Panc1 (cell line): ENCODE data around the gene ZC2HC1B. TPM values are rescaled to one million over a fixed set of nuclear protein-coding genes. Genes with fewer than 3 reads are reported as not detected.

Source experiments
- ATAC-seq: fragments of 200-7000 bp; cut with Tn5 transposase; 2 replicates; pipeline ENCODE4 v1.9.1; 2020; ENCODE audit warnings: mild to moderate bottlenecking, moderate library complexity
- BruUV-seq: library from RNA; stranded (reverse); fragments of 400-500 nt; replicated peaks from 2 replicates; lab custom pipeline; 2021; lab: Mats Ljungman, UMichigan
- CTCF ChIA-PET: fragments of 300-600 bp; sonication (Branson Sonifier 250); formaldehyde crosslinking; loops from one replicate; lab custom pipeline; 2022; ENCODE audit warnings: antibody characterized with exemption; lab: Charles Lee
- POLR2A ChIA-PET: fragments of 300-600 bp; sonication (Branson Sonifier 250); formaldehyde crosslinking; loops from one replicate; lab custom pipeline; 2022; ENCODE audit warnings: antibody characterized with exemption; lab: Charles Lee
- DNase-seq: peaks from one replicate; pipeline ENCODE4 v3.0.0-alpha.2; 2010; ENCODE audit warnings: low read depth, low spot score
- H3K27ac ChIP-seq: 2 replicates; pipeline ENCODE4 v1.5.1; 2011; ENCODE audit warnings: mild to moderate bottlenecking, low read length, inconsistent platforms
- H3K27me3 ChIP-seq: fragments of 200-500 bp; sonication (Bioruptor generic); 2 replicates; pipeline ENCODE4 v1.6.0; 2014; ENCODE audit warnings: low read length, inconsistent platforms; ENCODE audit not compliant: control insufficient read depth, insufficient read depth
- H3K36me3 ChIP-seq: fragments of 200-500 bp; sonication (Bioruptor generic); 2 replicates; pipeline ENCODE4 v1.5.1; 2014; ENCODE audit warnings: inconsistent platforms, mild to moderate bottlenecking, low read length, moderate library complexity; ENCODE audit not compliant: control insufficient read depth, insufficient read depth
- H3K4me1 ChIP-seq: 2 replicates; pipeline ENCODE4 v1.5.1; 2011; ENCODE audit warnings: inconsistent platforms, mild to moderate bottlenecking, low read length, moderate library complexity; ENCODE audit not compliant: control insufficient read depth, insufficient read depth
- H3K4me3 ChIP-seq, 2 experiments: 2 replicates each; pipeline ENCODE4 v1.5.1; 2011 to 2012; ENCODE audit warnings: low read depth in 2 of 2, low read length in 2 of 2, mild to moderate bottlenecking in 2 of 2, inconsistent platforms in 1 of 2, moderate library complexity in 1 of 2
- H3K9me3 ChIP-seq: fragments of 200-500 bp; sonication (Bioruptor generic); 2 replicates; pipeline ENCODE4 v1.5.1; 2014; ENCODE audit warnings: low read depth, mild to moderate bottlenecking, inconsistent platforms, low read length, moderate library complexity; ENCODE audit not compliant: control insufficient read depth, insufficient read depth
- POLR2AphosphoS5 ChIP-seq: IDR thresholded peaks from 2 replicates; pipeline ENCODE4 v1.6.1; 2012; ENCODE audit warnings: mild to moderate bottlenecking, low read depth, low read length, moderate library complexity
- SIN3A ChIP-seq: IDR thresholded peaks from 2 replicates; pipeline ENCODE4 v1.6.1; 2012; ENCODE audit warnings: low read depth, mild to moderate bottlenecking, low read length, moderate library complexity, borderline replicate concordance; ENCODE audit not compliant: insufficient read depth
- TCF7L2 ChIP-seq: IDR thresholded peaks from 2 replicates; pipeline ENCODE4 v1.6.1; 2011; ENCODE audit warnings: mild to moderate bottlenecking, low read depth, low read length, inconsistent platforms
- in situ Hi-C: cut with HindIII; loops from 2 replicates; pipeline ENCODE4 v1.10.0; 2016; ENCODE audit warnings: low sequenced_read_pairs, low pct_unique_long_range_greater_than_20kb
- intact Hi-C: fragments of 100-400 bp; cut with micrococcal nuclease; formaldehyde crosslinking; loops from one replicate; pipeline ENCODE4 v1.10.0; 2022; ENCODE audit not compliant: unreplicated experiment
- total RNA-seq: library from RNA; stranded (reverse); gene quantifications from one replicate; pipeline ENCODE4 v1.2.1, GENCODE V29; 2021; ENCODE audit not compliant: unreplicated experiment
- TF ChIP-seq, protein P1 (sequence below): fragments of 450-650 bp; IDR thresholded peaks from 2 replicates; pipeline ENCODE4 v1.5.1; 2017; ENCODE audit warnings: mild to moderate bottlenecking
- TF ChIP-seq, protein P2 (sequence below), 2 experiments: IDR thresholded peaks; 2 replicates each; pipeline ENCODE4 v1.6.1; 2011 to 2012; ENCODE audit warnings: low read depth in 2 of 2, control low read depth in 1 of 2, low read length in 1 of 2, mild to moderate bottlenecking in 1 of 2, moderate library complexity in 1 of 2; ENCODE audit not compliant: insufficient read depth in 1 of 2

Gene ZC2HC1B
- total RNA-seq, 1 experiment from 2014 or later, result not detected

DNA sequence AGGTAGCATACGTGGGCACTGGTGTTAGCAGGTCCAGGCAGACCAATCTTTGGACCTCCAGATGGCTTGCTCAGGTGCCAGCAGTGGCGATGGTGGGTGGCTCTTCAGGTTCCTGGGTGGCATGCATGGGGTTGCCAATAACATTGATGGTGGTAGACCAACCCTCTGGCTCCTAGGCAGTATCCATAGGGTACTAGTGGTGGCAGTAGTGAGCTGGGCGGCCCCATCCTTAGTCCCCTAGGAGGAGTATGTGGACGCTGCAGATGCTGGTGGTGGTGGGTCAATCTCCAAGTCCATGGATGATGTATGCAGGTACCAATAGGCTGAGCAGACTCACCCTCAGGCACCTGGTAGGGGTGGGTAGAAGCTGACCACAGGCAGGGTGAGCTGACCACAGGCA lies 70.6 kb downstream of the ZC2HC1B start:
- in situ Hi-C loops, result no loop called here
- no peak overlapping the region for H3K27ac ChIP-seq
- intact Hi-C loops, result no loop called here
- H3K27me3 ChIP-seq, result 0 out of 2 replicates have a peak, but pooled peaks cover 3% of the 10 kb centered on the region
- no peak for ATAC-seq
- CTCF ChIA-PET, result no interaction called here
- TF ChIP-seq POLR2AphosphoS5 (no peak), SIN3A (no peak), TCF7L2 (no peak)
- TF ChIP-seq, protein P1, sequence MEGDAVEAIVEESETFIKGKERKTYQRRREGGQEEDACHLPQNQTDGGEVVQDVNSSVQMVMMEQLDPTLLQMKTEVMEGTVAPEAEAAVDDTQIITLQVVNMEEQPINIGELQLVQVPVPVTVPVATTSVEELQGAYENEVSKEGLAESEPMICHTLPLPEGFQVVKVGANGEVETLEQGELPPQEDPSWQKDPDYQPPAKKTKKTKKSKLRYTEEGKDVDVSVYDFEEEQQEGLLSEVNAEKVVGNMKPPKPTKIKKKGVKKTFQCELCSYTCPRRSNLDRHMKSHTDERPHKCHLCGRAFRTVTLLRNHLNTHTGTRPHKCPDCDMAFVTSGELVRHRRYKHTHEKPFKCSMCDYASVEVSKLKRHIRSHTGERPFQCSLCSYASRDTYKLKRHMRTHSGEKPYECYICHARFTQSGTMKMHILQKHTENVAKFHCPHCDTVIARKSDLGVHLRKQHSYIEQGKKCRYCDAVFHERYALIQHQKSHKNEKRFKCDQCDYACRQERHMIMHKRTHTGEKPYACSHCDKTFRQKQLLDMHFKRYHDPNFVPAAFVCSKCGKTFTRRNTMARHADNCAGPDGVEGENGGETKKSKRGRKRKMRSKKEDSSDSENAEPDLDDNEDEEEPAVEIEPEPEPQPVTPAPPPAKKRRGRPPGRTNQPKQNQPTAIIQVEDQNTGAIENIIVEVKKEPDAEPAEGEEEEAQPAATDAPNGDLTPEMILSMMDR, result no peak
- TF ChIP-seq, protein P2, sequence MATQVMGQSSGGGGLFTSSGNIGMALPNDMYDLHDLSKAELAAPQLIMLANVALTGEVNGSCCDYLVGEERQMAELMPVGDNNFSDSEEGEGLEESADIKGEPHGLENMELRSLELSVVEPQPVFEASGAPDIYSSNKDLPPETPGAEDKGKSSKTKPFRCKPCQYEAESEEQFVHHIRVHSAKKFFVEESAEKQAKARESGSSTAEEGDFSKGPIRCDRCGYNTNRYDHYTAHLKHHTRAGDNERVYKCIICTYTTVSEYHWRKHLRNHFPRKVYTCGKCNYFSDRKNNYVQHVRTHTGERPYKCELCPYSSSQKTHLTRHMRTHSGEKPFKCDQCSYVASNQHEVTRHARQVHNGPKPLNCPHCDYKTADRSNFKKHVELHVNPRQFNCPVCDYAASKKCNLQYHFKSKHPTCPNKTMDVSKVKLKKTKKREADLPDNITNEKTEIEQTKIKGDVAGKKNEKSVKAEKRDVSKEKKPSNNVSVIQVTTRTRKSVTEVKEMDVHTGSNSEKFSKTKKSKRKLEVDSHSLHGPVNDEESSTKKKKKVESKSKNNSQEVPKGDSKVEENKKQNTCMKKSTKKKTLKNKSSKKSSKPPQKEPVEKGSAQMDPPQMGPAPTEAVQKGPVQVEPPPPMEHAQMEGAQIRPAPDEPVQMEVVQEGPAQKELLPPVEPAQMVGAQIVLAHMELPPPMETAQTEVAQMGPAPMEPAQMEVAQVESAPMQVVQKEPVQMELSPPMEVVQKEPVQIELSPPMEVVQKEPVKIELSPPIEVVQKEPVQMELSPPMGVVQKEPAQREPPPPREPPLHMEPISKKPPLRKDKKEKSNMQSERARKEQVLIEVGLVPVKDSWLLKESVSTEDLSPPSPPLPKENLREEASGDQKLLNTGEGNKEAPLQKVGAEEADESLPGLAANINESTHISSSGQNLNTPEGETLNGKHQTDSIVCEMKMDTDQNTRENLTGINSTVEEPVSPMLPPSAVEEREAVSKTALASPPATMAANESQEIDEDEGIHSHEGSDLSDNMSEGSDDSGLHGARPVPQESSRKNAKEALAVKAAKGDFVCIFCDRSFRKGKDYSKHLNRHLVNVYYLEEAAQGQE (IDR thresholded peaks at IDR 0.05; ENCODE audit: insufficient read depth in 1 of 2, low read depth in 2 of 2, low read length in 1 of 2), result no peak
- H3K4me3 ChIP-seq, result no peak overlapping the region
- no peak for DNase-seq
- POLR2A ChIA-PET, result no interaction called here
- no TSS peak for BruUV-seq
- no peaks in the 10 kb centered on the region for H3K36me3 ChIP-seq
- no peaks in the 10 kb centered on the region for H3K4me1 ChIP-seq
- H3K9me3 ChIP-seq, result no peaks in the 10 kb centered on the region

DNA sequence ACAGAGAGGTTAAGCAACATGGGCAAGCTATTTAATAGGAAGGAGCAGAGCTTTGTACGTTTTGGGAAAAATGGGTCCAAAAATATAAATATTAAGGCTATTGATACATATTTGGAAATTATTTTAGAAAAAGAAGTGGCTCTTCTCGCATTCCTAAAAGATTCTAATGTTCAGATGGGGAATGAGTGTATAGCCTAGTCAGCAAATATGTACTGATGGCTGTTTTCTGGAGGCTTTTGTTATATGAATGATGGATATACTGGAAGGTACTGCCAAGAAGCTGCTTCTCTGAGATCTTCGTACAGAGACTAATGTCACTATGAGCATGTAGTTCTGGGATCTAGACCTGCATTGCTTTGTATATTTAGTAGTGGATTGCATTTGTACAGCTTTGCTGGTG lies 72.1 kb downstream of the ZC2HC1B start:
- POLR2A ChIA-PET, result no interaction called here
- Histone ChIP-seq H3K9me3 (no peaks in the 10 kb centered on the region), H3K27me3 (peaks cover 7% of the 10 kb centered on the region; the same call in 1 of the 2 replicates), H3K4me3 (no peak overlapping the region), H3K4me1 (no peaks in the 10 kb centered on the region), H3K36me3 (no peaks in the 10 kb centered on the region), H3K27ac (no peak overlapping the region)
- no TSS peak for BruUV-seq
- no peak for DNase-seq
- intact Hi-C loops, result no loop called here
- in situ Hi-C loops, result no loop called here
- no peak for TF ChIP-seq POLR2AphosphoS5
- no peak for TF ChIP-seq SIN3A
- TF ChIP-seq, protein P2 (IDR thresholded peaks at IDR 0.05; ENCODE audit: insufficient read depth in 1 of 2, low read depth in 2 of 2, low read length in 1 of 2), result no peak
- TF ChIP-seq, protein P1, result no peak
- CTCF ChIA-PET, result interaction anchor here (0.7 kb wide), 1 partner anchor 15 kb away, joined by 3 read pairs; no protein-coding TSS in a partner anchor
- no peak for ATAC-seq
